Measurements from ENCODE around the gene TSPAN12.

GRCh38 chr7:120829487-120829886 is 28.5 kb downstream of the TSPAN12 start:
- TF ChIP-seq REST (IDR thresholded peaks at IDR 0.05) (no peak), JUN (IDR thresholded peaks at IDR 0.05) (no peak), CHD2 (IDR thresholded peaks at IDR 0.05; ENCODE audit: low read length, partially characterized antibody) (no peak), KDM1A (IDR thresholded peaks at IDR 0.05; ENCODE audit: low read depth) (no peak), EP300 (IDR thresholded peaks at IDR 0.05) (no peak), RAD21 (conservative IDR thresholded peaks at IDR 0.05 in 1 of 2, IDR thresholded peaks at IDR 0.05 in 1 of 2) (no peak), MAX (IDR thresholded peaks at IDR 0.05) (no peak), CEBPB (IDR thresholded peaks at IDR 0.05) (no peak), POLR2A (IDR thresholded peaks at IDR 0.05; ENCODE audit: low read length) (no peak)
- TF ChIP-seq, protein P1, sequence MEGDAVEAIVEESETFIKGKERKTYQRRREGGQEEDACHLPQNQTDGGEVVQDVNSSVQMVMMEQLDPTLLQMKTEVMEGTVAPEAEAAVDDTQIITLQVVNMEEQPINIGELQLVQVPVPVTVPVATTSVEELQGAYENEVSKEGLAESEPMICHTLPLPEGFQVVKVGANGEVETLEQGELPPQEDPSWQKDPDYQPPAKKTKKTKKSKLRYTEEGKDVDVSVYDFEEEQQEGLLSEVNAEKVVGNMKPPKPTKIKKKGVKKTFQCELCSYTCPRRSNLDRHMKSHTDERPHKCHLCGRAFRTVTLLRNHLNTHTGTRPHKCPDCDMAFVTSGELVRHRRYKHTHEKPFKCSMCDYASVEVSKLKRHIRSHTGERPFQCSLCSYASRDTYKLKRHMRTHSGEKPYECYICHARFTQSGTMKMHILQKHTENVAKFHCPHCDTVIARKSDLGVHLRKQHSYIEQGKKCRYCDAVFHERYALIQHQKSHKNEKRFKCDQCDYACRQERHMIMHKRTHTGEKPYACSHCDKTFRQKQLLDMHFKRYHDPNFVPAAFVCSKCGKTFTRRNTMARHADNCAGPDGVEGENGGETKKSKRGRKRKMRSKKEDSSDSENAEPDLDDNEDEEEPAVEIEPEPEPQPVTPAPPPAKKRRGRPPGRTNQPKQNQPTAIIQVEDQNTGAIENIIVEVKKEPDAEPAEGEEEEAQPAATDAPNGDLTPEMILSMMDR (IDR thresholded peaks at IDR 0.05), result no peak

Data from A549 (cell line).